Gastroesophageal sphincter (tissue), 3 donors: Measurements from ENCODE around the gene CNTNAP2.

Source experiments
- EP300 ChIP-seq: sonication (generic); formaldehyde crosslinking; IDR thresholded peaks from one replicate; pipeline ENCODE4 v1.6.1; 2017; ENCODE audit warnings: antibody characterized with exemption, mild to moderate bottlenecking
- POLR2A ChIP-seq, 2 donors: fragments of 450-650 bp; IDR thresholded peaks; one replicate each; pipeline ENCODE4 v1.6.1; 2017; ENCODE audit warnings: antibody characterized with exemption in 2 of 2, mild to moderate bottlenecking in 2 of 2, moderate library complexity in 1 of 2
- POLR2AphosphoS5 ChIP-seq: sonication (generic); formaldehyde crosslinking; IDR thresholded peaks from one replicate; pipeline ENCODE4 v1.6.1; 2017; ENCODE audit warnings: antibody characterized with exemption
- TF ChIP-seq, protein P1 (sequence below), 4 experiments: fragments of 200-600 bp in 2 of 4; fragments of 450-650 bp in 2 of 4; sonication (generic) in 1 of 4; IDR thresholded peaks; one replicate each; pipeline ENCODE4 v1.5.1; 2017 to 2019; ENCODE audit warnings: antibody characterized with exemption in 4 of 4, mild to moderate bottlenecking in 2 of 4, moderate library complexity in 2 of 4

DNA sequence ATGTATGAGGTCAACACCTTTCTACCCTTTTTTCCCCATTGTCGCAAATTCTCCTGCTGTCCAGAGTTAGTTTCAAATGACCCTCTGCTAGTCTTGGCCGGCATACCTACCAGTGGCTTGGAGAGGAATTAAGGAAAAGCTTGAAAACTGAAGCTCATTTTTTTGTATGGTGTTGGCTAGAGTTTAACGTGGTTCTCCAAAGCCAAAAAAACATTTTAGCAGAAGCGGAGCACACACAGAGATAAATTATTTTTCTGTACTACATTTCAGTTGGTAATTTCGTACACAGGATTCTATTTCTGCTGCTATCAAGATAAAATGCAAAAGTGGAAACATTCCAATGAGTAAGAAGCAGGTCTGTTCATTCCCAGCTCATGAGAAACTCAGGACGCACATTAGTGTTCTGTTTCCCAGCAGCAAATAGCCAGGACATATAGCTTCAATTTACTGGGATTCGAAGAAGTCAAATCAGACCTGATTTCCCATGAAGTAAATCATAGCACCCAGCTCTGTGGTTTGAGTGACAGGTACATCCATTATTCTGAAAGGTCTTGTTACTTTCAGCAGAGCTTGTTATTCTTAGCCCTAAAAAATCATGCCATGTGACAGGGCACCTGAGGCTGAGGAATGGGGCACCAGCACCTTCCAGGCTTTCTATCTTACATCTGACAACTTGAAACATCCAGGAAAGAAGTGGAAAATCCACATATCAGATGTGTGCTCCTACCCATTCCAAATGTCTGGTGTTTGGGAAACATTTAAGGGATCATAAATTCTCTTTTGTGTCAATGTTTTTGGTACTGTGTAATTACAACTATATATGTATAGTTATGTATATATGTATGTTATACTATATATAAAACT is 2258.0 kb downstream of the CNTNAP2 start:
- TF ChIP-seq POLR2AphosphoS5 (peak; percentile 43), POLR2A (IDR thresholded peaks at IDR 0.05) (no peak), EP300 (no peak)
- TF ChIP-seq, protein P1, sequence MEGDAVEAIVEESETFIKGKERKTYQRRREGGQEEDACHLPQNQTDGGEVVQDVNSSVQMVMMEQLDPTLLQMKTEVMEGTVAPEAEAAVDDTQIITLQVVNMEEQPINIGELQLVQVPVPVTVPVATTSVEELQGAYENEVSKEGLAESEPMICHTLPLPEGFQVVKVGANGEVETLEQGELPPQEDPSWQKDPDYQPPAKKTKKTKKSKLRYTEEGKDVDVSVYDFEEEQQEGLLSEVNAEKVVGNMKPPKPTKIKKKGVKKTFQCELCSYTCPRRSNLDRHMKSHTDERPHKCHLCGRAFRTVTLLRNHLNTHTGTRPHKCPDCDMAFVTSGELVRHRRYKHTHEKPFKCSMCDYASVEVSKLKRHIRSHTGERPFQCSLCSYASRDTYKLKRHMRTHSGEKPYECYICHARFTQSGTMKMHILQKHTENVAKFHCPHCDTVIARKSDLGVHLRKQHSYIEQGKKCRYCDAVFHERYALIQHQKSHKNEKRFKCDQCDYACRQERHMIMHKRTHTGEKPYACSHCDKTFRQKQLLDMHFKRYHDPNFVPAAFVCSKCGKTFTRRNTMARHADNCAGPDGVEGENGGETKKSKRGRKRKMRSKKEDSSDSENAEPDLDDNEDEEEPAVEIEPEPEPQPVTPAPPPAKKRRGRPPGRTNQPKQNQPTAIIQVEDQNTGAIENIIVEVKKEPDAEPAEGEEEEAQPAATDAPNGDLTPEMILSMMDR (IDR thresholded peaks at IDR 0.05): no peak
